GM18909 (cell line): ENCODE data around the gene CELA2A.
"Not testable (repeated sequence)": the region's sequence is repeated elsewhere in the genome, so short reads cannot be mapped to it uniquely, and the experiment has no call there.

Experiments used
- ATAC-seq: cut with Tn5 transposase; IDR thresholded peaks from one replicate; pipeline ENCODE4 v1.9.1; 2021; ENCODE audit warnings: mild to moderate bottlenecking; ENCODE audit not compliant: unreplicated experiment, poor library complexity

The CELA2A gene

GRCh38 chr1:15424146-15424667 lies 32.3 kb upstream of the CELA2A start:
- ATAC-seq: no peak

- ATAC-seq: no peak
Measured at GRCh38 chr1:15424981-15425380, 31.6 kb upstream of the CELA2A start.

- ATAC-seq: no peak
Measured at GRCh38 chr1:15425521-15425920, 31.0 kb upstream of the CELA2A start.

DNA sequence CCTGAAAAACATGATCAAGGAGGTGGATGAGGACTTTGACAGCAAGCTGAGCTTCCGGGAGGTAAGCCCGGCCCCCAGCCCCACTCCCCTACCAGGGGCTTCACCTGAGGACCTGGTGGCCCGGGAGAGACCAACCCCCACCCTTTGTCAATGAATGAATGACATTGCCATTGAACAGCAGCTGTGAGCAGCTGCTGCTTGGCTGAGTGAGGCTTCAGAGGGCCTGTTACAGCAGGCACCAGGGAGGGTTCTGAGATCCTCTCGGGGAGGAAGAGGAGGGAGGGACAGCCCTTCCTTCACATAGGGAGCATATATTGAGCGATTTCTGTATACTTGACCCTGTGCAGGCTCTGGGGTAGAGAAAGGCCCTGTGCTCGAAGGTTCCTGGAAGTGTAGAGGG lies 30.6 kb upstream of the CELA2A start:
- ATAC-seq: no peak

DNA sequence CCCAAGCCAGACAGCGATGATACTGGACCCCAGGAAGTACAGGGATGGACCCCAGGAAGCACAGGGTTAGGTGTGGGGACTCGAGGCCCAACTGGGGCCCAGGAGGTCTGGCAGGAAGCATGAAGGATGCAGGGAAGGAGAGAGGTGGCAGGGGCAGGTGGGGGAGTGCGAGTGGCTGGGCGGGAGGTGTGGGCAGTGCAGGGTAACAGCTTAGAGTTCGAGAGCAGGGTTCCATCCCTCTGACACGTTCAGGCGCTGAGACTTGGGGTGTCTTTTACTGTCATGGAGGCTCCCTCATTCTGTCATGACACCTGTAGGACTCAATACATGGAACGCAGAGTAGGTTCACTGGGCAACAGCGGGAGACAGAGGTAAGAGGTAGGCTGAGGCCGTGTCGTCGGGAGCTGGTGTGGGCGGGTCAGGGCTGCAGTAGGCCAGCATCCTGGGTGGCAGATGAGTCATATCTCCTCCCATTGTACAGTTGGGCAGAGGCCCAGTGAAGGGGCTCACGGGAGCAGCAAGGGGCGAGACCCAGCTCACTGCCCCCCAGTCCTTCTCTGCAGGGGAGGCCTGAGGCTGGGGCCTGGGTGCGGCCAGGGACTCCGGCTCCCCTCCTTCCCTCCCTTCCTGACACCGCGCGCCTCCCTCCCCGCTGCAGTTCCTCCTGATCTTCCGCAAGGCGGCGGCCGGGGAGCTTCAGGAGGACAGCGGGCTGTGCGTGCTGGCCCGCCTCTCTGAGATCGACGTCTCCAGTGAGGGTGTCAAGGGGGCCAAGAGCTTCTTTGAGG lies 29.8 kb upstream of the CELA2A start:
- no peak for ATAC-seq

DNA sequence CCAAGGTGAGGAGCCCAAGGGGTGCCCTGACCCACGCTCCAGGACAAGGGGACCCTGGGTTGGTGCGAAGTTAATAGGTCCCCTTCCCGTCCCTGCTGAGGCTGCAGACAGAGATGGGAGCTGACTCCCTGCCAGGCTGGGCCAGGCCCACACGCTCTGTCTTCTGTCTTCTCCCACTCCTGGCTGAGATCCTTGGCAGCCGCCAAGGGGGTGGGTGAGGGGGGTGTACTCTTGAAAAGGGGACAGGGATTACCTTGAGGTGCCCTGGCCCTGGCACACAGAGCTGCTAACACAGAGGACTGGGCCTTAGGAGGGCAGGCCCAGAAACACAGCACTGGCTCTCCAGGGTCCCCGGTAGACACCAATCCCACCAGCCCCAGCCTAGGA lies 29.3 kb upstream of the CELA2A start:
- ATAC-seq: no peak

DNA sequence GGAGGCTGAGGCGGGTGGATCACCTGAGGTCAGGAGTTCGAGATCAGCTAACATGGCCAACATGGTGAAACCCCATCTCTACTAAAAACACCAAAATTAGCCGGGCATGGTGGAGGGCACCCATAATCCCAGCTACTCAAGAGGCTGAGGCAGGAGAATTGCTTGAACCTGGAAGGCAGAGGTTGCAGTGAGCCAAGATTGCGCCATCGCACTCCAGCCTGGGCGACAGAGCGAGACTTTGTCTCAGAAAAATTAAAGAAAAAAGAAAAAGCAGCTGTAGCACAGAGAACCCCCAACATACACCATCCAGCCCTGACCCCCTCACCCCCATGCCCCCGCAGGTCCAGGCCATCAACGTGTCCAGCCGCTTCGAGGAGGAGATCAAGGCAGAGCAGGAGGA lies 28.3 kb upstream of the CELA2A start:
- not testable (repeated sequence) for ATAC-seq

GRCh38 chr1:15428815-15429435 lies 27.6 kb upstream of the CELA2A start:
- ATAC-seq: no peak

DNA sequence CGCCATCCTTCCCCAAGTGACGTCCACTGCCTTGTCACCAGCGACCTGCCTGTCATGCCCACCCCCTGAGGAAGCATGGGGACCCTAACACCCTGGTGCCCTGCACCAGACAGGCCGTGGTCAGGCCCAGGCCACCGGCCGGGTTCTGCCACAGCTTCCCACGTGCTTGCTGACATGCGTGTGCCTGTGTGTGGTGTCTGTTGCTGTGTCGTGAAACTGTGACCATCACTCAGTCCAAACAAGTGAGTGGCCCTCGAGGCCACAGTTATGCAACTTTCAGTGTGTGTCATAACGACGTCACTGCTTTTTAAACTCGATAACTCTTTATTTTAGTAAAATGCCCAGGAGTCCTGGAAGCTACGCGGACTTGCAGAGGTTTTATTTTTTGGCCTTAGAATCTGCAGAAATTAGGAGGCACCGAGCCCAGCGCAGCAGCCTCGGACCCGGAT lies 26.8 kb upstream of the CELA2A start:
- no peak for ATAC-seq

- ATAC-seq: no peak
Measured at GRCh38 chr1:15430787-15431570, 25.6 kb upstream of the CELA2A start.

DNA sequence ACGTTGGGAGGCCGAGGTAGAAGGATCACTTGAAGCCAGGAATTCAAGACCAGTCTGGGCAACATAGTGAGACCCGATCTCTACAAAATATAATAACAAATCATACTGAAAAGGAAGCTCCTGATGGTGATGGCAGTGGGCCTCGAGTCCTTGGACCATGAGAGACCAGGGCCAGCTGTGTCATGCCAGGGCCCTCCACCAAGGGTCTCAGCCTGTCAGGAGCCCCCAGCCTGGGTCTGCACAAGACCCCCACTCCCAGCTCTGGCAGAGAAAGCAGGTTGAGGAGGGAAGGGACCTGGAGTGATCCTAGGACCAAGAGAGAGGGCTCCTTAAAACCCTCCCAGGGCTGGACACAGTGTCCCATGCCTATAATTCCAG lies 25.0 kb upstream of the CELA2A start:
- no peak for ATAC-seq

- no peak for ATAC-seq
Measured at GRCh38 chr1:15432324-15432723, 24.2 kb upstream of the CELA2A start.

DNA sequence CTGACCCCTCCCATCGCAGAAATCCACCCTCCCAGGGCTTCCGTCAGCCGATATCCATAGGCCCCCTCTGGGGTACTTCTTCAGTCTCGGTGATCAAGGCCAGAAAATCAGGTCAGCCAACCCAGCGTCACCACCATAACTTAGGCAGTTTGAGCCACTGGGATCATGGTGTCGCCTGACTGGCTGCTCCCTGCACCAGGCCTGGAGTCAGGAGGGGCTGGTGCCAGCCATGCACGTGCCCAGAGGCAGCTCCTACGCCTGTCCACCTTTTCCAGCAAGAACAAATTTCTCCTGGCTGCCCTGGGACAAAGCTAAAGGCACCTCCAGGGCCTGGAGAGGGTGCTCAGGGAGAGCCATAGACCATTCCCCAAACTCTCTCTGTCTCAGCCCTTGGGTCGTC lies 23.1 kb upstream of the CELA2A start:
- no peak for ATAC-seq

GRCh38 chr1:15434739-15435138 lies 21.8 kb upstream of the CELA2A start:
- not testable (repeated sequence) for ATAC-seq

DNA sequence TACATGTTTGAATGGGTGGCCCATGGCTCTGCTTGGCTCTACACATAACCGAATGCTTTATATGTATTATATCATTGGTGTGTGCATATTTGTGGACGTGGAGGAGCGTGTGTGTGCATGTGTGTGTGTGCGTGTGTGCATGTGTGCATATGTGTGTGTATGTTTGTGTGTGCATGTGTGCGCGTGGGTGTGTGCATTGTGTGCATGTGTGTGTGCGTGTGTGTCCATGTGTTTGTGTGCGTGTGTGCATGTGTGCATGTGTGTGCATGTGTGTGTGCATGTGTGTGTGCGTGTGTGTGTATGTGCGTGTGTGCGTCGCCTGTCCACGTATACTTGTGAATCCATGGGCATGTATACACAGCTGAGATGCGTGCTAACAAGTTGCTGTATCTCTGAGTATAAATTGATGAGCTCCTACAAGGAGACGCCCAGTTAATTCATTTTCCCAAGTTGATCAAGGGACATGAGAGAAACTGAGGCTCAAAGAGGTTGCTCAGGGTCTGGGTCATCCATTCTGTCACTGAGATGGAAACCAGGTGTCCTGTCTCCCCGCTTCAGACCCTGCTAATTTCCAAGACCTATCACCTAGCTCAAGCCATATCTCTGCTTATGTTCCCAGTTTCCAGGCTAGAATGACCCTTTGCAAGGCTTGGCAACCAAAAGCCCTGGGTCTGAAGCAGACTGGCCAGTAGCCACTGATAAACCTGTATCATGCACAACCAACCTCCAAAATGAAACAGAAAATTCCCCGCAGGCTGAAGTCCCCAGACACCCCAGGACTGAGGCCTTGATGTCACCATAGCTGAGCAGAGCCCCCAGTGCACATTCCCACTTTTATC lies 21.1 kb upstream of the CELA2A start:
- no peak for ATAC-seq

DNA sequence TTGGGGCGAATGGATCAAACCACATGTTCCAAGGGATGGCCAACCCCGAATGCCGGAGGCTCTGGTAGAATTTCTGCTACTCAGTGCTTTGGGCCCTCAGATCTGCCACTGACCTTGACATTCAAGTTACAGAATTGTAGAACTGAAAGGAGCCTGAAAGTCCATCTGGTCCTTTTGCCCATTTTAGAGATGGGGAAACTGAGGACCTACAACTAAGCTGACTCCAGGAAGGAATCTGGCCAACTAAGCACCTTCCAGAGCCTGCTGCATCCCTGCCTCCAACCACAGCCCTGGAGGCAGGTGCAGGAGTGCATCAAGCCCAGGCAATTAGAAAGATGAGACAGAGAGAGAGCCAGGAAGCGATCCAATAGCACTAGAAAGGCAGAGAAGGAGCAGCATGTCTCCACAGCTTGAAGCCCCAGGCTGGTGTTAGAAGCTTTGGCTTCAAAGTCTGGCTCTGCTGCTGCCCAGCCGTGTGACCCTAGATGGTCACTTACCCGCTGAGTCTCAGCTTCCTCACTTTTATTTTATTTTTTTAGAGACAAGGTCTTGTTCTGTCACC lies 19.6 kb upstream of the CELA2A start:
- ATAC-seq: no peak

DNA sequence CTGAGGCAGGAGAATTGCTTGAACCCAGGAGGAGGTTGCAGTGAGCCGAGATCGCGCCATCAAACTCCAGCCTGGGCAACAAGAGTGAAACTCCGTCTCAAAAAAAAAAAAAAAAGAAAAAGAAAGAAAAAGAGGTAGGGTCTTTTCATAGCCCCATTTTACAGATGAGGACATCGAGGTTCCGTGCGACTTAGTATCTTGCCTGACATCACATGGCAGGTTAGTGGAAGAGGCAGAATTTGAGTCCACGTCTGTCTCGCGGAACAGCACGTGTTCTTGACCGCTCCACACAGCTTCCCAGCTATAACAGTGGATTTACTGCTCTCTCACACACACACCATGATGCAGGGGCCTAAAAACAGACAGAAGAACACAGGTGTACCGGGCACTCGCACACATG lies 17.2 kb upstream of the CELA2A start:
- ATAC-seq: no peak

DNA sequence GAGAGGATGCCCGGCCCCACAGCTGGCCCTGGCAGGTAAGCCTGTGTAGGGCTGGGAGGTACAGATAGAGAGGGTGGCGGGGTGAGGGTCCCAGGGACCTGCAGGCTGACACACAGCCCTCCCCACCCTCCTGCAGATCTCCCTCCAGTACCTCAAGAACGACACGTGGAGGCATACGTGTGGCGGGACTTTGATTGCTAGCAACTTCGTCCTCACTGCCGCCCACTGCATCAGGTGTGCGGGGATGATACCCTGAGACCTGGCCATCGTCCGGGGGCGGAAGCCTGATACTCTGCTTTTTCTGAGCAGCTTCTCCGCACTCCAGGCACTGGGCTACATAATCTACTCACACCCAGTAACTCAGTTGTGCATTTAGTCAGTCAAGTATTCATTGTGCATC lies 16.2 kb upstream of the CELA2A start:
- ATAC-seq: no peak

GRCh38 chr1:15441247-15441646 lies 15.3 kb upstream of the CELA2A start:
- no peak for ATAC-seq

DNA sequence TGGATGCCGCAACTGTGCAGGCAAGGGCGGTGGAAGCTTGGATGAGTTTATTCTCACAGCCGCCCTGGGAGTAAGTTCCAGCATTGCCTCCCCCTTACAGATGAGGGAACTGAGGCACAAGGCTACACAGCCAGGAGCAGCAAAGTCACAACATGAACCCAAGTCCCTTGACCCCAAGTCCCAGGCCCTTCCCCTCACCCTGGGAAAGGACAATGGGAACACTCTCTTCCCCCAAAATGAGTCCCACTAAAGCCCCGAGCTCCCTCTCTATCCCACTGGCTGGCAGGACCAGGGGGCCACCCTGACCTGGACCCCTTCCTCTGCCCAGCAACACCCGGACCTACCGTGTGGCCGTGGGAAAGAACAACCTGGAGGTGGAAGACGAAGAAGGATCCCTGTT lies 14.4 kb upstream of the CELA2A start:
- ATAC-seq: no peak
